Activated naive CD4-positive, alpha-beta T cell treated with anti-CD3 and anti-CD28 coated beads, Interleukin-2, amount 50 U/mL, for 24 hours (primary cell): Measurements from ENCODE around the gene FAM24A.
A peak's percentile ranks its signal among the peaks of the same experiment; 100 is the strongest.
"Not testable (repeated sequence)": the region's sequence is repeated elsewhere in the genome, so short reads cannot be mapped to it uniquely, and the experiment has no call there.

Experiments used
- H3K27ac Mint-ChIP-seq: one replicate; pipeline ENCODE4 v1.8.0; 2021; ENCODE audit warnings: mild to moderate bottlenecking, mixed read lengths
- H3K27me3 Mint-ChIP-seq: one replicate; pipeline ENCODE4 v1.8.0; 2021; ENCODE audit warnings: mixed read lengths
- H3K36me3 Mint-ChIP-seq: one replicate; pipeline ENCODE4 v1.8.0; 2021; ENCODE audit warnings: mixed read lengths
- H3K4me1 Mint-ChIP-seq: one replicate; pipeline ENCODE4 v1.8.0; 2021; ENCODE audit warnings: mixed read lengths
- H3K4me3 Mint-ChIP-seq: one replicate; pipeline ENCODE4 v1.8.0; 2021; ENCODE audit warnings: mild to moderate bottlenecking, mixed read lengths
- H3K9me3 Mint-ChIP-seq: one replicate; pipeline ENCODE4 v1.8.0; 2021; ENCODE audit warnings: mixed read lengths

FAM24A gene, protein sequence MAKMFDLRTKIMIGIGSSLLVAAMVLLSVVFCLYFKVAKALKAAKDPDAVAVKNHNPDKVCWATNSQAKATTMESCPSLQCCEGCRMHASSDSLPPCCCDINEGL

DNA sequence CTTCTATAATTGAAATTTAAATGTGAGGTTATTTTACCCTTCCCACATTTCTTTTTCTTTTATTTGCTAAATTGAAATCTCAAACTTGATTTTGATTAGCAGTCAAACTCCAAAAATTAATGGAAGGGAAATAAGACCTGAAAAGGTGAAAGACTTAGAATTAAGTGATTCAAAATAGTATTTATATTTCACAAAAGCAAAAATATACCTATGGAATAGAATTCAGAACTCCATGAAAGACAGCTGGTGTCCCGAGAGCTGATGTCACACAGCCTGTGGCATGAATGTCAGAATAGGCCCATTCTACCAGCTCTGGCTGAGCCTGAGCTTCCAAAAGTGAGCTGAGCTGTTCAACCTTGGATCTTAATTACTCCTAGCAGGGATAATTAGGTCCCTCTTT lies at the start of gene FAM24A:
Gene FAM24A (plus strand): TSS at position 301 of the 400 bp plus-strand sequence. CDS start 1,025 bp downstream, outside the sequence.
- Mint-ChIP-seq H3K27me3 (peaks cover 8% of the 10 kb centered on the region), H3K36me3 (no peaks in the 10 kb centered on the region), H3K4me1 (no peaks in the 10 kb centered on the region), H3K27ac (no peak within 1 kb of the TSS), H3K9me3 (no peaks in the 10 kb centered on the region), H3K4me3 (no peak within 1 kb of the TSS)

DNA sequence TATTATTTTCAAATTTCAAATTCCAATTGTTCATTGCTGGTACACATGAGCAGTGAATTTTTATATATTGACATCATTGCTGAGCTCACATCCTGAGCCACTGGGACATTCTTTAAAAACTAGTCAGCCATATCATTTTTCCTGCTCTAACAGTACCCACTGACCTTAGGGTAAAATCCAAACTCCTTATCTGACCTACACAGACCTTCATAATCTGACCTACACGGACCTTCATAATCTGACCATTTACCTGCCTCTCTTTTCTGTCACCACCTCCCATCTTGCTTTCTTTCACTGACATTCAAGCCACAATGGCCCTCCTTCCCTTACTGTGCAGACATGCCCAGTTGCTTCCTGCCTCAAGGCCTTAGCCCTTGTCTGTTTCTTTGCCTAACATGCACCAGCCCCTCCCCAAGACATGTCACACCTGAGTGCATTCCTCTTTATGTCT lies 48.7 kb upstream of the FAM24A start:
- Mint-ChIP-seq H3K27me3 (no peaks in the 10 kb centered on the region), H3K9me3 (no peaks in the 10 kb centered on the region), H3K4me1 (peaks cover 19% of the 10 kb centered on the region), H3K27ac (no peak overlapping the region), H3K4me3 (no peak overlapping the region), H3K36me3 (peaks cover 14% of the 10 kb centered on the region)

DNA sequence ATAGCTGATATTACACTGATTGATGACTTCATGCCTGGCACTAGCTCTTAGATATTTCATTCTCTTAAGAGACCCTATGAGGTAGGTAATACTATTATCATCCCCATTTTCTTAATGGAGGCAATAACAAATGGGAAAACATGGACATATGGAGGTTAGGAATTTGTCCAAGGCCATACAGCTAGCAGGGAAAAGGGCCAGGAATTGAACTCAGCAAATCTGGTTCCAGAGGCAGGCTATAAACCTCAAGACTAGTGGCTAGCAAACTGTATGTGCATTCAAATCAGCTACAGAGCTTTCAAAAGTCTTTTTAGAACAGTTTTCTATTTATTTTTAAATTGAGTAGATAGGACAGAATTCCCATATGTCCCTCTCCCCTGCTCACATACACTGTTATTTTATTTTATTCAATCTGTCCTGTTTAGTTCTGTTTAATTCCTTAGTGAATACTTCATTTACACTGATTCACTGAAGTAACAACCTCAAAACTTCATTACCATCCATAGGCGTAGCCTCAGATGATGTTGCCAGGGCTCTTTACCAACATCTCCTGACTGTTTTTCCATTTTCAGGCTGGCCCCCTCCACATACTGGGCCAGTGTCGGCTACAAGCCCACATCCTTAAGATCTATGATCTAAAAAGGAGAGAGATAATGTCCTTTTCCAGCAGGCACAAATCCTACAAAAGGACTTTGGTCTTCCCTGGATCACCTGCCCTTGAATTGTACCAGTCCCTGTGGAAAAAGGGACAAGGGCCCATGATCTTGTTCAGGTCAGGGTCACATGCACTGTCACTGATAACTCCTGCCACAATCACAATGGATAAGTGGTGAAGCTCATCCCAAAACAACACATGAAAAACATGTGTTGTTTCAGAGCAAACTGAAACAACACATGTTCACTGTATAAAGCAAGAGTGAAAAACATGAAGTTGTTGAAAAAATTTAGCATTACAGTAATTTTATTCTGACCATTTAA lies 46.9 kb upstream of the FAM24A start:
- no peak overlapping the region for H3K27ac Mint-ChIP-seq
- H3K36me3 Mint-ChIP-seq, result peaks cover 16% of the 10 kb centered on the region
- H3K27me3 Mint-ChIP-seq, result no peaks in the 10 kb centered on the region
- H3K4me3 Mint-ChIP-seq, result no peak overlapping the region
- peaks cover 34% of the 10 kb centered on the region for H3K4me1 Mint-ChIP-seq
- H3K9me3 Mint-ChIP-seq, result no peaks in the 10 kb centered on the region

DNA sequence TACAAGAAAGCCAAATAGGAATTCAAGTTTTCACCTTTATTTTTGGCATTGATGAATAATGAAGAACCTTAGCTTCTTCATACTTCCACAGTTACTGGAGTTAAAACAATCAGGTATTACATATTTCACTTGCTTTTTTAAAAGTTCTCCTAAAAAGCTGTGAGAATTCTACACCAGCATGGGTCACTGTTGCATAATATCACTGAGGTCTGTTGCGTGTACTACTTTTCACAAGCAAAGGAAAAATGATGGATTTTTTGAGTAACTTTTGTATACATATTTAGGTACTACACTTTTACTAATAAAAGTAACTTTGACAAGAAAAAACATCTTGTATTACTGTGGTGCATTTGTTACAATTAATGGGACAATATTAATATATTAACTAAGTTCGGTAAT lies 46.2 kb upstream of the FAM24A start:
- Mint-ChIP-seq H3K4me3 (no peak overlapping the region), H3K27ac (no peak overlapping the region), H3K27me3 (no peaks in the 10 kb centered on the region), H3K36me3 (peaks cover 13% of the 10 kb centered on the region), H3K4me1 (peaks cover 39% of the 10 kb centered on the region), H3K9me3 (no peaks in the 10 kb centered on the region)

DNA sequence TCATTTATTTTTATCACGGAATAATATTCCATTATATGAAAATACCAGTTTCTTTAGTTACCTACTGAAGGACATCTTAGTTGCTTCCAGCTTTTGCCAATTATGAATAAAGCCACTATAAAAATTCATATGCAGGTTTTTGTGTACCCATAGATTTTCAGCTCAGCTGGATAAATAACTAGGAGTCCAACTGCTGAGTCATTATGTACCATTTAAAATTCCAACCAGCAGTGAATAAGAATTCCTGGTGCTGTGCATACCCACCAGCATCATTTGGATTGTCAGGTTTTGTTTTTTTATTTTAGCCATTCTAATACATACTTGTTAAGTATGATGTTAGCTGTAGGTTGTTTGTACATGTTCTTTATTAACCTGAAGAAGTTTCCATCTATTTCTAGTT lies 45.5 kb upstream of the FAM24A start:
- Mint-ChIP-seq H3K27me3 (no peaks in the 10 kb centered on the region), H3K36me3 (peaks cover 18% of the 10 kb centered on the region), H3K27ac (no peak overlapping the region), H3K4me1 (peaks cover 46% of the 10 kb centered on the region), H3K9me3 (no peaks in the 10 kb centered on the region), H3K4me3 (no peak overlapping the region)

DNA sequence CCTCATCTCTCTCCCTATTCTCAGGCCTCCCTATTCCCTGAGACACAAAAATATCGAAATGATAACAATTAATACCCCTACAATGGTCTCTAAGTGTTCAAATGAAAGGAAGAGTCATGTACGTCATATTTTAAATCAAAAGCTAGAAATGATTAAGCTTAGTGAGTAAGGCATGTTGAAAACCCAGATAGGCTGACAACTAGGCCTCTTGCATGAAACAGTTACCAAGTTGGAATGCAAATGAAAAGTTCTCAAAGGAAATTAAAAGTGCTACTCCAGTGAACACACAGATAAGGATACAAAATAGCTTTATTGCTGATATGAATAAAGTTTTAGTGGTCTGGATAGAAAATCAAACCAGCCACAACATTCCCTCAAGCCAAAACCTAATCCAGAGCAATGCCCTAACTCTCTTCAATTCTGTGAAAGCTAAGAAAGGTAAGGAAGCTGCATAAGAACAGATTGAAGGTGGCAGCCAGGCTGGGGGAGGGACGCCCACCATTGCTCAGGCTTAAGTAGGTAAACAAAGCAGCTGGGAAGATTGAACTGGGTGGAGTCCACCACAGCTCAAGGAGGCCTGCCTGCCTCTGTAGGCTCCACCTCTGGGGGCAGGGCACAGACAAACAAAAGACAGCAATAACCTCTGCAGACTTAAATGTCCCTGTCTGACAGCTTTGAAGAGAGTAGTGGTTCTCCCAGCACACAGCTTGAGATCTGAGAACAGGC lies 43.5 kb upstream of the FAM24A start:
- H3K9me3 Mint-ChIP-seq, H3K27me3 Mint-ChIP-seq, H3K27ac Mint-ChIP-seq: not testable (repeated sequence)
- H3K36me3 Mint-ChIP-seq, result peaks cover 24% of the 10 kb centered on the region
- peaks cover 54% of the 10 kb centered on the region for H3K4me1 Mint-ChIP-seq
- H3K4me3 Mint-ChIP-seq, result peak overlapping the region; percentile 30

DNA sequence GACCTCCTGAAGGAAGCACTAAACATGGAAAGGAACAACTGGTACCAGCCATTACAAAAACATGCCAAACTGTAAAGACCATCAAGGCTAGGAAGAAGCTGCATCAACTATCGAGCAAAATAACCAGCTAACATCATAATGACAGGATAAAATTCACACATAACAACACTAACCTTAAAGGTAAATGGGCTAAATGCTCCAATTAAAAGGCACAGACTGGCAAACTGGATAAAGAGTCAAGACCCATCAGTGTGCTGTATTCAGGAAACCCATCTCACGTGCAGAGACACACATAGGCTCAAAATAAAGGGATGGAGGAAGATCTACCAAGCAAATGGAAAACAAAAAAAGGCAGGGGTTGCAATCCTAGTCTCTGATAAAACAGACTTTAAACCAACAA lies 41.6 kb upstream of the FAM24A start:
- not testable (repeated sequence) for H3K27me3 Mint-ChIP-seq, H3K27ac Mint-ChIP-seq, H3K9me3 Mint-ChIP-seq, H3K4me3 Mint-ChIP-seq
- Mint-ChIP-seq H3K36me3 (peaks cover 25% of the 10 kb centered on the region), H3K4me1 (peaks cover 53% of the 10 kb centered on the region)

DNA sequence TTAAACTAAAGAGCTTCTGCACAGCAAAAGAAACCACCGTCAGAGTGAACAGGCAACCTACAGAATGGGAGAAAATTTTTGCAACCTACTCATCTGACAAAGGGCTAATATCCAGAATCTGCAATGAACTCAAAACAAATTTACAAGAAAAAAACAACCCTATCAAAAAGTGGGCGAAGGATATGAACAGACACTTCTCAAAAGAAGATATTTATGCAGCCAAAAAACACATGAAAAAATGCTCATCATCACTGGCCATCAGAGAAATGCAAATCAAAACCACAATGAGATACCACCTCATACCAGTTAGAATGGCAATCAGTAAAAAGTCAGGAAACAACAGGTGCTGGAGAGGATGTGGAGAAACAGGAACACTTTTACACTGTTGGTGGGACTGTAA lies 38.5 kb upstream of the FAM24A start:
- not testable (repeated sequence) for H3K4me3 Mint-ChIP-seq, H3K9me3 Mint-ChIP-seq, H3K27ac Mint-ChIP-seq, H3K27me3 Mint-ChIP-seq
- H3K36me3 Mint-ChIP-seq, result peaks cover 24% of the 10 kb centered on the region
- H3K4me1 Mint-ChIP-seq, result peaks cover 65% of the 10 kb centered on the region

DNA sequence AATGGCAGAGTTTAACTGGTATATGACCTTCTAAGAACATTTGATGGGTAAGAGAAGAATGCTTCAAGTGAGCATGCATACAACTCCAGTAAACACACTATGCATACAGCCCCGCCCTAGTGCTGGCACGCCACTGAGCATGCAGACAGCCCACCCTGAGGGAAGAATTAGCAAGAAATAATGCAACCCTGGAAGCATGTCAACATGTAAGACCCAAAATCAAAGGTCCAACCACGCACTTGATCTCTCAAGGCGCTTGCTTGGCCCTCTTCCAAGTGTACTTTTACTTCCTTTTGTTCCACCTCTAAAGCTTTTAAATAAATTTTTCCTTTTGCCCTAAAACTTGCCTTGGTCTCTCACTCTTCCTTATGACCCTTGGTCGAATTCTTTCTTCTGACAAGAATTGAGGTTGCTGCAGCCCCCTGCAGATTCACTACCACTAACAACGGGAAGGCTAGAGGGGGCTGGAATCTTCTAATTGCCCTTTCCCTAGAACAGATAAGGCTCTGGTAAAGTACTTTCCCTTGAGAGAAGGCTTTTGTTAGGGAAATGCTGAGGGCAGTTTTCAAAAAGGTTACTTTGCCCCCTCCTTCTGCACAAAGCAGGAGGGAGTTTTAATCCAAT lies 34.5 kb upstream of the FAM24A start:
- H3K9me3 Mint-ChIP-seq, result no peaks in the 10 kb centered on the region
- no peak overlapping the region for H3K4me3 Mint-ChIP-seq
- H3K36me3 Mint-ChIP-seq, result peaks cover 13% of the 10 kb centered on the region
- H3K4me1 Mint-ChIP-seq, result peaks cover 66% of the 10 kb centered on the region
- H3K27me3 Mint-ChIP-seq, result no peaks in the 10 kb centered on the region
- H3K27ac Mint-ChIP-seq, result no peak overlapping the region

DNA sequence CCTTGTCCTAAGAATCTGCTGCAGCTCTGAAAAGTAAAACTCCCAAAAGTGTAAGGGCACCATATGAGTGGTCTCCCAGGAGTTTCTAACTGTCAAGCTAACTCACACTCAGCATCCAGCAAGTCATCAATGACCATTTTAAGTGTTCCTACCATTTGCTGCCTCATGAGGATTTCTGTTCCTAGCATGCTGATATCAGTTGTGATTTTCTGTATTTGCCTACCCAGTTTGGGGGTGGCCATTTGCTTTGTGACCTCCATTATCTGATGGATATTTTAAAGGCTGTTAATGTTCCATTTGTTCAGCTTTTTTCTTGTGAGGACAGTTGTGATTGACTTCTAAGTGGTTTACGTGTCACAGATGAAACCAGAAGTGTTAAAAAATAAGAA lies 33.9 kb upstream of the FAM24A start:
- Mint-ChIP-seq H3K4me3 (no peak overlapping the region), H3K36me3 (peaks cover 13% of the 10 kb centered on the region), H3K27ac (no peak overlapping the region), H3K27me3 (no peaks in the 10 kb centered on the region), H3K4me1 (peaks cover 66% of the 10 kb centered on the region), H3K9me3 (no peaks in the 10 kb centered on the region)

DNA sequence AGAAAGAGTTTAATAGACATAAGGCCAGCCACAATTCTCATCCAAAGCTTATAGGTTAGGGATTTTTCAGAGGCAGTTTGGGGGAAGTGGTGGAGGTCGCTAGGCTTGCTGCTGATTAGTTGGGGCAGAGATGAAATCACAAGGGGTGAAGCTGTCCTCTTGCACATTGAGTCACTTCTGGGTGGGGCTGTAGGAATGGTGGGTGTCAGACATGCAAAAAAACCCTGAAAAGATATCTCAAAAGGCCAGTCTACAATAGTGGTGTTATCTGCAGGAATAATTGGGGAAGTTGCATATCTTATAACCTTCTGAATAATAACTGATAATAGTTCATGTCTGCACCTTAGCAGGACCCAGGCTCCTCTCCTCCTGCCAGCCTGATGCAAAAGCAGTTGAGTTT lies 33.1 kb upstream of the FAM24A start:
- peaks cover 10% of the 10 kb centered on the region for H3K36me3 Mint-ChIP-seq
- peak overlapping the region; percentile 89 for H3K4me3 Mint-ChIP-seq
- H3K4me1 Mint-ChIP-seq, result peaks cover 68% of the 10 kb centered on the region
- no peaks in the 10 kb centered on the region for H3K27me3 Mint-ChIP-seq
- no peak overlapping the region for H3K27ac Mint-ChIP-seq
- H3K9me3 Mint-ChIP-seq, result no peaks in the 10 kb centered on the region

DNA sequence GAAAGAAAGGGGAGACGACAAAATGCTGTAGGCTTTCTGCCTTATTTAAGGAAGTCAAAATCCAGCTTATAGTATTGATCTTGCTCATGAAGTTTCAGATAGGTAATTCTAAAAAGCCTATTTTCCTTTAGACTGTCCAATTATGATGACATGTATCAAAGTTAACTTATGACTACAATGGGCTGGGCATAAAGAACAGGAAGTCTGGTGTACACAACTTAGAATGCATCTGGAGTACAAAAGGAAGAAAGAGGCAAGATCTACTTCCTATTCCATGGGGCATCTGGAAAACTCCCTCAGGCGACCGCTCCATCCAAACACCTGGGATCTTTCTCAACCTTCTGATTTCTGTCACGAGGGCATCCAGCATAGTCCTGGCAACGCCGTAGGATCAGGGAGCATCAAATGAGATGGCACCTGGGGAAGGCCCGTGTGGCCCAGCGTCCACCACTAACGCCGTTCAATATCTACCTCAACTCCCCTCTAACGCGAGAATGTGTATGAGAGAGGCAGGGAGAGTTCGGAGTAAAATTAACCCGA lies 31.5 kb upstream of the FAM24A start:
- peaks cover 67% of the 10 kb centered on the region for H3K4me1 Mint-ChIP-seq
- H3K27ac Mint-ChIP-seq, result peak overlapping the region; percentile 65

DNA sequence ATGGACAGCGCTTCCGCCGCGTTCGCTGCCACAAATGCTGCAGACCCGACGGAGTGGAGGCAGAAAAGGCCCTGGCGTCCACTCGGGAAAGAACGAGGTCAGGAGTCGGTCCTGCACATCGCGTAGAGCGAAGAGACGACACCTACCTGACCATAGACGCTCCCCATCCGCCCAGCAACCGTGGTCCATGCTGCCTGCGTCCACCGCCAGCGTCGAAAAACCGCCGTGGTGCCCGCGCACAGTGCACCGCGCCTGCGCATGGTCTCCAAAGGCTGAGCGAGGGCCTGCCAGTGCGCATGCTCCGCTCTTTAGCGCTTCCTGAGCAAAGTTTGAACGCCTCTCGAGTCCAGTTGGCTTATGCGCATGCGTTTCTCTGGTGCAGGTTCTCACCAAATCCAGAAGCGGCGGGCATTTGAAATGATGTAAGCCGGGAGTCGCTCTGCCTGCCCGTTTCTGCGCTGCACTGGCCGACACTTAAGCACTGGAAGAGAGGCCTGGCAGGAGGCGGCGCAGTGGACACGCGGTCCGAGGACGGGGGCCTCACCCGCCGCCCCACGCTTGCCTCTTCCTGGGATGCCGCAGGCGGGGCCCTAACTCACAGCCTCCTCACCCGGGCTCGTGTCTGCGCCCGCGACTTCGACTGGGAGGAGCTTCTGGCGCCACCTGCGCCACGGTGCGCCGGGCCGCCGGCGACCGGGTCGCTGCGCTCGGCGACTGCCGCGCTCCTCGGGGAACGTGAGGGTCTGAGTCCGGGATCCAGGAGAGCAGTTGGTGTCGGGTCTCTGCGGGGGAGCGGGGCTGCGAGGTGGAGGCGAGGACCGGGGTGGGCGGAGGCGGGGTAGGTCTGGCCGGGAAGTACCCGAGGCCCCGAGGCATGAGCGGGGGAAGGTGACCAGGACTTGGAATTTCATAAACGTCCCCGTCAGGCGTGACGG lies 30.8 kb upstream of the FAM24A start, which contains the start of gene FAM24B:
Gene FAM24B (minus strand): TSS at position 243 of the 935 bp plus-strand sequence. CDS start 29,066 bp downstream, outside the sequence.
- Mint-ChIP-seq H3K4me3 (peak within 1 kb of the TSS; percentile 89), H3K36me3 (peaks cover 10% of the 10 kb centered on the region), H3K4me1 (peaks cover 60% of the 10 kb centered on the region), H3K27ac (peak within 1 kb of the TSS; percentile 96), H3K27me3 (no peaks in the 10 kb centered on the region), H3K9me3 (no peaks in the 10 kb centered on the region)

More for the DNA sequence above, 31.5 kb upstream of the FAM24A start:
- peaks cover 9% of the 10 kb centered on the region for H3K36me3 Mint-ChIP-seq
- no peaks in the 10 kb centered on the region for H3K27me3 Mint-ChIP-seq
- H3K4me3 Mint-ChIP-seq, result peak overlapping the region; percentile 89
- H3K9me3 Mint-ChIP-seq, result no peaks in the 10 kb centered on the region

DNA sequence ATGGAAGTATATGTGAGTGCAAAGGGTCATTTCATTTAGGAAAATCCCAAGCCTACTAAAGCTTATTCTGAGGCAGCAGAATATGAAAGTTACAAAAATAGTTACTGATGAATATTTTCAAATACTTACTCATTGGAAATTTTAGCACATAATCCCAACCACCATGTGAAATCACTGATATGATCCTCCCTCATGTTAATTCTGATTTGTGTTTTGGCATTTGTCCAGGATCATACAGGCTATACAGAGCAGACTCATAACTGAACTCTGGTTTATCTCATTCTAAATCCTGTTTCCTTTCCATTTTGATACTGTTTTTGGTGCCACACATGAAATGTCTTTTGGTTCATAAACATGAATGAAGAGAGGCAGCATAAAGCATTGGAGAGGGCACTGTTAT lies 27.6 kb upstream of the FAM24A start:
- Mint-ChIP-seq H3K27ac (no peak overlapping the region), H3K27me3 (no peaks in the 10 kb centered on the region), H3K9me3 (no peaks in the 10 kb centered on the region), H3K4me3 (no peak overlapping the region), H3K4me1 (peaks cover 30% of the 10 kb centered on the region), H3K36me3 (peaks cover 10% of the 10 kb centered on the region)
